HepG2 (cell line): ENCODE measurements around the gene DNASE1L2. TPM values are rescaled to one million over a fixed set of nuclear protein-coding genes. Genes with fewer than 3 reads are reported as not detected.

Experiments used
- AGO2 ChIP-seq: fragments of 200-400 bp; formaldehyde crosslinking; optimal IDR thresholded peaks from 2 replicates; pipeline ENCODE3; 2017; ENCODE audit warnings: mild to moderate bottlenecking, low read depth, low read length, moderate library complexity
- CAMTA2 ChIP-seq: sonication (generic); formaldehyde crosslinking; IDR thresholded peaks from 2 replicates; pipeline ENCODE4 v1.4.0; 2020; ENCODE audit warnings: mild to moderate bottlenecking, missing genetic modification reagents, borderline replicate concordance
- ETV6 ChIP-seq: sonication (generic); formaldehyde crosslinking; conservative IDR thresholded peaks from 2 replicates; pipeline ENCODE4 v1.4.0; 2020; ENCODE audit warnings: missing genetic modification reagents
- HIVEP1 ChIP-seq: sonication (generic); formaldehyde crosslinking; IDR thresholded peaks from 2 replicates; pipeline ENCODE4 v1.4.0; 2020; ENCODE audit warnings: mild to moderate bottlenecking, missing genetic modification reagents
- HNRNPL ChIP-seq: fragments of 200-400 bp; formaldehyde crosslinking; IDR thresholded peaks from 2 replicates; pipeline ENCODE4 v1.6.1; 2017; ENCODE audit warnings: mild to moderate bottlenecking, low read depth, low read length
- HOXA5 ChIP-seq: sonication (generic); formaldehyde crosslinking; IDR thresholded peaks from 2 replicates; pipeline ENCODE4 v1.4.0; 2020; ENCODE audit warnings: missing genetic modification reagents
- NCOA1 ChIP-seq: sonication (generic); formaldehyde crosslinking; IDR thresholded peaks from 2 replicates; pipeline ENCODE4 v1.9.0; 2021; ENCODE audit warnings: missing genetic modification reagents
- NCOR1 ChIP-seq: fragments of 200-600 bp; sonication (generic); IDR thresholded peaks from 2 replicates; pipeline ENCODE4 v1.7.0; 2017; ENCODE audit warnings: antibody characterized with exemption, low read length, borderline replicate concordance
- NRL ChIP-seq: sonication (generic); formaldehyde crosslinking; IDR thresholded peaks from 2 replicates; pipeline ENCODE4 v1.5.0; 2020; ENCODE audit warnings: missing genetic modification reagents, mild to moderate bottlenecking, moderate library complexity, borderline replicate concordance
- RXRB ChIP-seq: IDR thresholded peaks from 2 replicates; pipeline ENCODE4 v1.6.1; 2016; ENCODE audit warnings: borderline replicate concordance, missing genetic modification reagents, missing compliant biosample characterization
- ZNF780A ChIP-seq: sonication (generic); formaldehyde crosslinking; IDR thresholded peaks from 2 replicates; pipeline ENCODE4 v1.8.0; 2022; ENCODE audit warnings: mild to moderate bottlenecking, missing genetic modification reagents, moderate library complexity
- polyA plus RNA-seq, 8 experiments: library from polyadenylated mRNA; depleted of rRNA in 3 of 8; stranded (reverse) in 7 of 8; unstranded in 1 of 8; fragments of >200 nt; fragmentation: Illumina TruSeq in 4 of 8; extraction: Trizol in 4 of 8; gene quantifications; 2 replicates each; pipeline versions ENCODE4 v1.2.1 to v1.2.3, GENCODE V29; 2011 to 2016; ENCODE audit warnings: low read depth in 4 of 8, missing spikeins in 1 of 8, mixed read lengths in 1 of 8; ENCODE audit not compliant: insufficient read depth in 1 of 8
- total RNA-seq, 5 experiments: library from RNA; depleted of rRNA; stranded (reverse); fragments of >200 nt; fragmentation: Illumina TruSeq; extraction: Trizol; gene quantifications; 2 replicates each; pipeline ENCODE4 v1.2.3, GENCODE V29; 2016; ENCODE audit warnings: low read depth in 1 of 5
- TF ChIP-seq, protein P1 (sequence below): sonication (generic); formaldehyde crosslinking; IDR thresholded peaks from 2 replicates; pipeline ENCODE4 v1.5.0; 2020; ENCODE audit warnings: mild to moderate bottlenecking, missing genetic modification reagents, moderate library complexity
- TF ChIP-seq, protein P2 (sequence below): sonication (generic); formaldehyde crosslinking; IDR thresholded peaks from 2 replicates; pipeline ENCODE4 v1.4.0; 2020; ENCODE audit warnings: missing genetic modification reagents, borderline replicate concordance
- TF ChIP-seq, protein P3 (sequence below), 2 experiments: sonication (generic) in 1 of 2; formaldehyde crosslinking in 1 of 2; IDR thresholded peaks; 2 replicates each; pipeline versions ENCODE4 v1.5.1 to v1.6.1; 2011 to 2020; ENCODE audit warnings: borderline replicate concordance in 1 of 2, low read depth in 1 of 2, low read length in 1 of 2, mild to moderate bottlenecking in 1 of 2, missing genetic modification reagents in 1 of 2, moderate library complexity in 1 of 2
- TF ChIP-seq, protein P4 (sequence below): sonication (generic); formaldehyde crosslinking; IDR thresholded peaks from 2 replicates; pipeline ENCODE4 v1.4.0; 2020; ENCODE audit warnings: missing genetic modification reagents
- TF ChIP-seq, protein P5 (sequence below): sonication (generic); formaldehyde crosslinking; IDR thresholded peaks from 2 replicates; pipeline ENCODE4 v1.5.0; 2020; ENCODE audit warnings: mild to moderate bottlenecking, missing genetic modification reagents, borderline replicate concordance

DNASE1L2 gene
- total and polyA plus RNA-seq, 2 of the 13 experiments (the other 11 are each of a cell fraction or from before 2014, with no cell fraction given): 0.44 to 0.50 TPM

DNA sequence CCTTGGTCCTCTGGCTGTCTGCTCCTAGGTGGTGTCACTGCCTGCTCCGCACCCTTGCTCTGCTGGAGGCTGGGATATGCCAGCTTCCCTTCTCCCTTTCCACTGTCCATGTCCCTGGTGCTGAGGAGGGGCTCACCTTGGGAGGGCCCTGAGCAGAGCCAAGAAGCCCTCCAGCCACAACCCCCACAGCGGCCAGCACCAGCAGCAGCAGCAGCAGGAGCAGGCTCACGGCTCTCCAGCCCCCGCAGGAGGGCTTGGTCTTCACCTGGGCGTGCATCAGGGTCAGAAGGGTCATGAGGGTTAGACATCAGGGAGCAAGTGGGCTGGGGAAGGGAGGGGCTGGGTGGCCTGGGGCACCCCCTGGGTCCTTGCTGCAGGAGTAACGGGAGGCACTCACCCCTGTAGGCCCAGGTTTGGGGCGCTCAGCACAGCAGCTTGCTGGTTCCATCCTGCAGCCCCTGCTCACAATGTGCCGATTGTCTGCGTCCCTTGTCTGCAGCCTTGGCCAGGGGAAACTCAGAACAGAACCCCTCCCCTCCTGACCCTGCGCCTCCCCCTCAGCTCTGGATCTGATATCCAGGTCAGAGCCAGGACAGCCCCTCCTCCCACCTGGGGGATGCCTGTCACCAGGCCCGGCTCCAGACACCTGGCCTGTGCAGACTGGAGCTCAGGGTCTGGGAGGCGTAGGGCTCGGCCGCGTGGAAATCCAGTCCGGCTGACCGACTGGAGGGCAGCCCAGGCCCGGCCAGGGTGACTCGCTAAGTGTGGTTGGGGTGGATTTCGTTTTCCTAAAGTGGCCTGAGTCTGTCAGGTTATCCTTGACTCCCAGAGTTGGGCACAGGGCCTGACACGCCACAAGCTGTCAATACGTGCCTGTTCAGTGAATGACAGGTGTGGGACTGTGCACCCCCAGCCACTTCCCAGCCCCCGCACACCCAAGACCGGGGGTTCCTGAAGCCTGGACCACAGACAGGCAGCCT is 25.6 kb upstream of the DNASE1L2 start, which contains the start of gene BRICD5 (continued):
- TF ChIP-seq, protein P1, sequence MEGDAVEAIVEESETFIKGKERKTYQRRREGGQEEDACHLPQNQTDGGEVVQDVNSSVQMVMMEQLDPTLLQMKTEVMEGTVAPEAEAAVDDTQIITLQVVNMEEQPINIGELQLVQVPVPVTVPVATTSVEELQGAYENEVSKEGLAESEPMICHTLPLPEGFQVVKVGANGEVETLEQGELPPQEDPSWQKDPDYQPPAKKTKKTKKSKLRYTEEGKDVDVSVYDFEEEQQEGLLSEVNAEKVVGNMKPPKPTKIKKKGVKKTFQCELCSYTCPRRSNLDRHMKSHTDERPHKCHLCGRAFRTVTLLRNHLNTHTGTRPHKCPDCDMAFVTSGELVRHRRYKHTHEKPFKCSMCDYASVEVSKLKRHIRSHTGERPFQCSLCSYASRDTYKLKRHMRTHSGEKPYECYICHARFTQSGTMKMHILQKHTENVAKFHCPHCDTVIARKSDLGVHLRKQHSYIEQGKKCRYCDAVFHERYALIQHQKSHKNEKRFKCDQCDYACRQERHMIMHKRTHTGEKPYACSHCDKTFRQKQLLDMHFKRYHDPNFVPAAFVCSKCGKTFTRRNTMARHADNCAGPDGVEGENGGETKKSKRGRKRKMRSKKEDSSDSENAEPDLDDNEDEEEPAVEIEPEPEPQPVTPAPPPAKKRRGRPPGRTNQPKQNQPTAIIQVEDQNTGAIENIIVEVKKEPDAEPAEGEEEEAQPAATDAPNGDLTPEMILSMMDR: no peak
- no peak for TF ChIP-seq CAMTA2 (CRISPR knock-in tag)
- TF ChIP-seq, protein P2, sequence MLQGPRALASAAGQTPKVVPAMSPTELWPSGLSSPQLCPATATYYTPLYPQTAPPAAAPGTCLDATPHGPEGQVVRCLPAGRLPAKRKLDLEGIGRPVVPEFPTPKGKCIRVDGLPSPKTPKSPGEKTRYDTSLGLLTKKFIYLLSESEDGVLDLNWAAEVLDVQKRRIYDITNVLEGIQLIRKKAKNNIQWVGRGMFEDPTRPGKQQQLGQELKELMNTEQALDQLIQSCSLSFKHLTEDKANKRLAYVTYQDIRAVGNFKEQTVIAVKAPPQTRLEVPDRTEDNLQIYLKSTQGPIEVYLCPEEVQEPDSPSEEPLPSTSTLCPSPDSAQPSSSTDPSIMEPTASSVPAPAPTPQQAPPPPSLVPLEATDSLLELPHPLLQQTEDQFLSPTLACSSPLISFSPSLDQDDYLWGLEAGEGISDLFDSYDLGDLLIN (CRISPR knock-in tag): no peak
- TF ChIP-seq ETV6: no peak
- TF ChIP-seq ZNF780A (CRISPR knock-in tag): no peak
- TF ChIP-seq HNRNPL: no peak
- TF ChIP-seq RXRB (CRISPR knock-in tag): no peak
- TF ChIP-seq, protein P3, sequence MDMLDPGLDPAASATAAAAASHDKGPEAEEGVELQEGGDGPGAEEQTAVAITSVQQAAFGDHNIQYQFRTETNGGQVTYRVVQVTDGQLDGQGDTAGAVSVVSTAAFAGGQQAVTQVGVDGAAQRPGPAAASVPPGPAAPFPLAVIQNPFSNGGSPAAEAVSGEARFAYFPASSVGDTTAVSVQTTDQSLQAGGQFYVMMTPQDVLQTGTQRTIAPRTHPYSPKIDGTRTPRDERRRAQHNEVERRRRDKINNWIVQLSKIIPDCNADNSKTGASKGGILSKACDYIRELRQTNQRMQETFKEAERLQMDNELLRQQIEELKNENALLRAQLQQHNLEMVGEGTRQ (IDR thresholded peaks at IDR 0.05; ENCODE audit: low read depth, low read length): no peak
- TF ChIP-seq, protein P3 (CRISPR knock-in tag; IDR thresholded peaks at IDR 0.05; ENCODE audit: borderline replicate concordance): no peak
- TF ChIP-seq, protein P4, sequence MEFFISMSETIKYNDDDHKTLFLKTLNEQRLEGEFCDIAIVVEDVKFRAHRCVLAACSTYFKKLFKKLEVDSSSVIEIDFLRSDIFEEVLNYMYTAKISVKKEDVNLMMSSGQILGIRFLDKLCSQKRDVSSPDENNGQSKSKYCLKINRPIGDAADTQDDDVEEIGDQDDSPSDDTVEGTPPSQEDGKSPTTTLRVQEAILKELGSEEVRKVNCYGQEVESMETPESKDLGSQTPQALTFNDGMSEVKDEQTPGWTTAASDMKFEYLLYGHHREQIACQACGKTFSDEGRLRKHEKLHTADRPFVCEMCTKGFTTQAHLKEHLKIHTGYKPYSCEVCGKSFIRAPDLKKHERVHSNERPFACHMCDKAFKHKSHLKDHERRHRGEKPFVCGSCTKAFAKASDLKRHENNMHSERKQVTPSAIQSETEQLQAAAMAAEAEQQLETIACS (CRISPR knock-in tag): no peak
- TF ChIP-seq NCOA1 (CRISPR knock-in tag): 0 out of 2 replicates have a peak, but pooled peaks have one; percentile 50
- peak; percentile 94 for TF ChIP-seq AGO2
- no peak for TF ChIP-seq HOXA5
- no peak for TF ChIP-seq HIVEP1
- TF ChIP-seq, protein P5, sequence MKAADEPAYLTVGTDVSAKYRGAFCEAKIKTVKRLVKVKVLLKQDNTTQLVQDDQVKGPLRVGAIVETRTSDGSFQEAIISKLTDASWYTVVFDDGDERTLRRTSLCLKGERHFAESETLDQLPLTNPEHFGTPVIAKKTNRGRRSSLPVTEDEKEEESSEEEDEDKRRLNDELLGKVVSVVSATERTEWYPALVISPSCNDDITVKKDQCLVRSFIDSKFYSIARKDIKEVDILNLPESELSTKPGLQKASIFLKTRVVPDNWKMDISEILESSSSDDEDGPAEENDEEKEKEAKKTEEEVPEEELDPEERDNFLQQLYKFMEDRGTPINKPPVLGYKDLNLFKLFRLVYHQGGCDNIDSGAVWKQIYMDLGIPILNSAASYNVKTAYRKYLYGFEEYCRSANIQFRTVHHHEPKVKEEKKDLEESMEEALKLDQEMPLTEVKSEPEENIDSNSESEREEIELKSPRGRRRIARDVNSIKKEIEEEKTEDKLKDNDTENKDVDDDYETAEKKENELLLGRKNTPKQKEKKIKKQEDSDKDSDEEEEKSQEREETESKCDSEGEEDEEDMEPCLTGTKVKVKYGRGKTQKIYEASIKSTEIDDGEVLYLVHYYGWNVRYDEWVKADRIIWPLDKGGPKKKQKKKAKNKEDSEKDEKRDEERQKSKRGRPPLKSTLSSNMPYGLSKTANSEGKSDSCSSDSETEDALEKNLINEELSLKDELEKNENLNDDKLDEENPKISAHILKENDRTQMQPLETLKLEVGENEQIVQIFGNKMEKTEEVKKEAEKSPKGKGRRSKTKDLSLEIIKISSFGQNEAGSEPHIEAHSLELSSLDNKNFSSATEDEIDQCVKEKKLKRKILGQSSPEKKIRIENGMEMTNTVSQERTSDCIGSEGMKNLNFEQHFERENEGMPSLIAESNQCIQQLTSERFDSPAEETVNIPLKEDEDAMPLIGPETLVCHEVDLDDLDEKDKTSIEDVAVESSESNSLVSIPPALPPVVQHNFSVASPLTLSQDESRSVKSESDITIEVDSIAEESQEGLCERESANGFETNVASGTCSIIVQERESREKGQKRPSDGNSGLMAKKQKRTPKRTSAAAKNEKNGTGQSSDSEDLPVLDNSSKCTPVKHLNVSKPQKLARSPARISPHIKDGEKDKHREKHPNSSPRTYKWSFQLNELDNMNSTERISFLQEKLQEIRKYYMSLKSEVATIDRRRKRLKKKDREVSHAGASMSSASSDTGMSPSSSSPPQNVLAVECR (CRISPR knock-in tag): peak; percentile 40; the same call in 1 of the 2 replicates
- TF ChIP-seq NRL (CRISPR knock-in tag): no peak
- TF ChIP-seq NCOR1: no peak; the same call in 1 of the 2 replicates
